Neural progenitor cell (in vitro differentiated cells): ENCODE data around the gene ARL2. TPM values are rescaled to one million over a fixed set of nuclear protein-coding genes. Genes with fewer than 3 reads are reported as not detected.

ENCODE experiments used
- DNase-seq: peaks from one replicate; pipeline ENCODE4 v3.0.0-alpha.2; 2016; ENCODE audit warnings: low spot score
- H2AFZ ChIP-seq: fragments of 200-600 bp; sonication (generic); replicated peaks from 2 replicates; pipeline ENCODE4 v1.6.1; 2016; ENCODE audit warnings: antibody characterized with exemption
- H3F3A ChIP-seq: fragments of 200-600 bp; sonication (generic); 2 replicates; pipeline ENCODE4 v1.6.1; 2016; ENCODE audit warnings: antibody characterized with exemption, low read depth
- H3K27ac ChIP-seq: fragments of 200-600 bp; sonication (generic); 2 replicates; pipeline ENCODE4 v1.5.1; 2016; ENCODE audit warnings: mild to moderate bottlenecking
- H3K27me3 ChIP-seq: fragments of 200-600 bp; sonication (generic); 2 replicates; pipeline ENCODE4 v1.6.1; 2016; ENCODE audit warnings: mild to moderate bottlenecking, moderate library complexity
- H3K36me3 ChIP-seq: fragments of 200-600 bp; sonication (generic); 2 replicates; pipeline ENCODE4 v1.5.1; 2016
- H3K4me1 ChIP-seq: fragments of 200-600 bp; sonication (generic); 2 replicates; pipeline ENCODE4 v1.6.1; 2016; ENCODE audit warnings: mixed run types
- H3K4me2 ChIP-seq: fragments of 200-600 bp; sonication (generic); 2 replicates; pipeline ENCODE4 v1.6.1; 2016
- H3K4me3 ChIP-seq: fragments of 200-600 bp; sonication (generic); 2 replicates; pipeline ENCODE4 v1.5.1; 2016
- H3K79me2 ChIP-seq: fragments of 200-600 bp; sonication (generic); 2 replicates; pipeline ENCODE4 v1.6.1; 2016; ENCODE audit warnings: low read depth
- H3K9ac ChIP-seq: fragments of 200-600 bp; sonication (generic); 2 replicates; pipeline ENCODE4 v1.6.1; 2016
- H3K9me3 ChIP-seq: fragments of 200-600 bp; sonication (generic); 2 replicates; pipeline ENCODE4 v1.5.1; 2016; ENCODE audit warnings: low read depth
- H4K20me1 ChIP-seq: fragments of 200-600 bp; sonication (generic); 2 replicates; pipeline ENCODE4 v1.6.1; 2016; ENCODE audit warnings: low read depth
- H3K27ac Mint-ChIP-seq: 3 replicates; pipeline ENCODE4 v1.8.0; 2021; ENCODE audit warnings: mixed read lengths
- H3K27me3 Mint-ChIP-seq: 2 replicates; pipeline ENCODE4 v1.8.0; 2022; ENCODE audit warnings: low read depth, mild to moderate bottlenecking, inconsistent platforms, moderate library complexity, mixed read lengths; ENCODE audit not compliant: insufficient read depth
- H3K36me3 Mint-ChIP-seq: 3 replicates; pipeline ENCODE4 v1.8.0; 2021; ENCODE audit warnings: mixed read lengths
- H3K4me1 Mint-ChIP-seq: 3 replicates; pipeline ENCODE4 v1.8.0; 2021; ENCODE audit warnings: mixed read lengths
- H3K4me3 Mint-ChIP-seq: 3 replicates; pipeline ENCODE4 v1.8.0; 2021; ENCODE audit warnings: mild to moderate bottlenecking, moderate library complexity, mixed read lengths
- H3K9me3 Mint-ChIP-seq: 3 replicates; pipeline ENCODE4 v1.8.0; 2020; ENCODE audit warnings: mixed read lengths
- EZH2 ChIP-seq: fragments of 200-600 bp; sonication (generic); IDR thresholded peaks from 2 replicates; pipeline ENCODE4 v1.6.1; 2017; ENCODE audit warnings: antibody characterized with exemption, mild to moderate bottlenecking, moderate library complexity
- EZH2phosphoT487 ChIP-seq: fragments of 200-600 bp; sonication (generic); IDR thresholded peaks from 2 replicates; pipeline ENCODE4 v1.6.1; 2017; ENCODE audit warnings: antibody characterized with exemption
- total RNA-seq: library from RNA; depleted of rRNA; stranded (reverse); fragments of >200 nt; gene quantifications from 2 replicates; pipeline ENCODE4 v1.2.3, GENCODE V29; 2015; ENCODE audit warnings: low replicate concordance
- TF ChIP-seq, protein P1 (sequence below): fragments of 200-600 bp; sonication (generic); IDR thresholded peaks from 2 replicates; pipeline ENCODE4 v1.5.1; 2017; ENCODE audit warnings: antibody characterized with exemption, mild to moderate bottlenecking

The ARL2 gene
- total RNA-seq, 1 donor from 2014 or later, result 171 TPM

DNA sequence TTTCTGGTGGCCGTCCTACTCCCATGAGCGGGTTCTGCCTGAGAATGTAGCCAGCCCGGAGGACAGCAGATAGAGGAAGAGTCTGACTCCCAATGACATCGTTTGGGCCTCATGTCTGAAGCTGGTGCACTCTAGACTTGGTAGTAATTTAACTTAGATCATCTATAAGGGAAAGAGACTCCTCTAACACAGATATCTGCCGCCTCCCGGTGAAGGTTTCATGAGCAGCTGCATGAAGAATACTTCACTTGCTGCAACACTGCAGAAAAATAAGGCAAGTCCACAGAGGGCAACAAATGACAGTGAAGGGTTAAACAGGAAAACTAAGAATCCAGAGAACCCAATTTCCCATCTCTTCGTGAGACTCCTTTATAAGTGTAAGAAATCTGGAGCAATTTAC lies 5.9 kb upstream of the ARL2 start:
- TF ChIP-seq EZH2, result no peak
- TF ChIP-seq, protein P1, sequence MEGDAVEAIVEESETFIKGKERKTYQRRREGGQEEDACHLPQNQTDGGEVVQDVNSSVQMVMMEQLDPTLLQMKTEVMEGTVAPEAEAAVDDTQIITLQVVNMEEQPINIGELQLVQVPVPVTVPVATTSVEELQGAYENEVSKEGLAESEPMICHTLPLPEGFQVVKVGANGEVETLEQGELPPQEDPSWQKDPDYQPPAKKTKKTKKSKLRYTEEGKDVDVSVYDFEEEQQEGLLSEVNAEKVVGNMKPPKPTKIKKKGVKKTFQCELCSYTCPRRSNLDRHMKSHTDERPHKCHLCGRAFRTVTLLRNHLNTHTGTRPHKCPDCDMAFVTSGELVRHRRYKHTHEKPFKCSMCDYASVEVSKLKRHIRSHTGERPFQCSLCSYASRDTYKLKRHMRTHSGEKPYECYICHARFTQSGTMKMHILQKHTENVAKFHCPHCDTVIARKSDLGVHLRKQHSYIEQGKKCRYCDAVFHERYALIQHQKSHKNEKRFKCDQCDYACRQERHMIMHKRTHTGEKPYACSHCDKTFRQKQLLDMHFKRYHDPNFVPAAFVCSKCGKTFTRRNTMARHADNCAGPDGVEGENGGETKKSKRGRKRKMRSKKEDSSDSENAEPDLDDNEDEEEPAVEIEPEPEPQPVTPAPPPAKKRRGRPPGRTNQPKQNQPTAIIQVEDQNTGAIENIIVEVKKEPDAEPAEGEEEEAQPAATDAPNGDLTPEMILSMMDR, result no peak
- no peak for TF ChIP-seq EZH2phosphoT487
- H4K20me1 ChIP-seq, result no peaks in the 10 kb centered on the region
- Mint-ChIP-seq H3K27ac (no peak overlapping the region), H3K27me3 (peaks cover 4% of the 10 kb centered on the region), H3K9me3 (no peaks in the 10 kb centered on the region), H3K4me1 (peaks cover under 1% of the 10 kb centered on the region), H3K36me3 (no peaks in the 10 kb centered on the region), H3K4me3 (no peak overlapping the region)
- H3K27me3 ChIP-seq, result no peaks in the 10 kb centered on the region
- no peak overlapping the region for H3K9ac ChIP-seq
- no peaks in the 10 kb centered on the region for H3K79me2 ChIP-seq
- H3K9me3 ChIP-seq, result no peaks in the 10 kb centered on the region
- no peaks in the 10 kb centered on the region for H3K36me3 ChIP-seq
- no peak overlapping the region for H3K4me3 ChIP-seq
- peaks cover 3% of the 10 kb centered on the region for H3F3A ChIP-seq
- H3K4me2 ChIP-seq, result no peak overlapping the region
- H3K27ac ChIP-seq, result no peak overlapping the region
- H3K4me1 ChIP-seq, result no peaks in the 10 kb centered on the region
- no peak for DNase-seq
- H2AFZ ChIP-seq, result no peak overlapping the region

DNA sequence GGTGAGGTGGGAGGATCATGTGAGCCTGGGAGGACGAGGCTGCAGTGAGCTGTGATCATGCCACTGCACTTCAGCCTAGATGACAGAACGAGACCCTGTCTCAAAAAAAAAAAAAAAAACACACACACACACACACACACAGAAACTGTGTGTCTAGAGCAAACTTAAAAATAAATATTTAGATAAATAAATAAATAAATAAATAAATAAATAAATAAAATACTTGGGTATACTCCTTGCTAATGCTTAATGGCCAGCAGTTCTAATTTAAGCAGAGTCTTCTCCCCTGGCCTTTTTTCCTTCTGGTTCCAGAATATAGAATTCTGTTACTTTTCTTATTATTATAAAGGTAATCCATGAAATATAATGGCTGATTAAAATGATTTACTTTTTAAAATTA lies 5.1 kb upstream of the ARL2 start:
- H3K36me3 Mint-ChIP-seq, result no peaks in the 10 kb centered on the region
- H3K79me2 ChIP-seq, result no peaks in the 10 kb centered on the region
- no peak overlapping the region for H3K9ac ChIP-seq
- no peaks in the 10 kb centered on the region for H3K9me3 ChIP-seq
- H3K4me1 ChIP-seq, result no peaks in the 10 kb centered on the region
- H2AFZ ChIP-seq, result no peak overlapping the region
- H3K27ac Mint-ChIP-seq, result no peak overlapping the region
- H4K20me1 ChIP-seq, result no peaks in the 10 kb centered on the region
- TF ChIP-seq, protein P1, result no peak
- TF ChIP-seq EZH2 (no peak), EZH2phosphoT487 (no peak)
- no peak overlapping the region for H3K27ac ChIP-seq
- no peak overlapping the region for H3K4me3 Mint-ChIP-seq
- H3K27me3 Mint-ChIP-seq, result no peaks in the 10 kb centered on the region
- no peaks in the 10 kb centered on the region for H3K9me3 Mint-ChIP-seq
- no peaks in the 10 kb centered on the region for H3K36me3 ChIP-seq
- H3K4me1 Mint-ChIP-seq, result peaks cover 4% of the 10 kb centered on the region
- no peaks in the 10 kb centered on the region for H3K27me3 ChIP-seq
- peaks cover 12% of the 10 kb centered on the region for H3F3A ChIP-seq
- no peak overlapping the region for H3K4me3 ChIP-seq
- no peak for DNase-seq
- no peak overlapping the region for H3K4me2 ChIP-seq

DNA sequence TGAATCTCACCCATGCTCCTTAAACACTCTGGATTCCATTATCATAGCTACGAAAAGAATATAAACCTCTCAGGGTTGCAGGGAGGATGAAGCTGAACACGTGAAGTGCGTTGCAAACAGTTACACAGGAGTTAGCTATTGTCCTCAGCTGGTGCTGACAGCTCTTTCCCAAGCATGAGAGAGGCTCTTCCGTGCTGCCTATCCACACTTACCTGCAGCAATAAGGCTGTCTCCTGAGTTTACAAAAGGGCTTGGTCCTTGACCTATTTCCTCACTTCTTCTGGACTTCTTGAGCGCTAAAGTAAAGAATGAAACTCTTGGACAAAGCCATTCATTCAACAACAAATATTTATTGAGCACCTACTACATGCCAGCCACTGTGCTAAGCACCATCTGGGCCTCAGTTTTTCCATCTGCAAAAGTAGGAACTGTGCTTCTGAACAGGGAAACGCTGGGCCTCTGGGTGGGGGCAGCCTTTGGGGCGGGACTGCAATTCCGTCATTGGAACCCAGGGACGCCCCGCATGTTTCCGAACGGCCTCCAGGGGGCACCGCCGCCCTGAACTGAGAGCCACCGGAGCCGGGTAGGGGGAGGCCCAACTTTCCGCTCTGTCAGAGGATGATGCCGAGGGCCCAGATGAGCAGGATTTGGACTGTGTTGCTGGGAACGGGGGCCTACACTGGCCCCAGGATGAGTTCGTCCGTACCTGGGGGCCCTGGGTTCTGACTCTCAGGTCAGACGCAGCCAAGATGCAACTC lies 651 bp upstream of the ARL2 start:
- TF ChIP-seq EZH2, result peak; percentile 41
- TF ChIP-seq, protein P1, result peak; percentile 63
- no peak for TF ChIP-seq EZH2phosphoT487
- peak; percentile 93 for DNase-seq
- Histone ChIP-seq H4K20me1 (no peaks in the 10 kb centered on the region), H2AFZ (peak overlapping the region; percentile 75), H3K36me3 (no peaks in the 10 kb centered on the region), H3K9ac (no peak overlapping the region), H3F3A (peaks cover 24% of the 10 kb centered on the region), H3K27ac (peak overlapping the region; percentile 77), H3K4me2 (peak overlapping the region; percentile 75), H3K4me3 (peak overlapping the region; percentile 61), H3K9me3 (no peaks in the 10 kb centered on the region), H3K79me2 (peaks cover 22% of the 10 kb centered on the region), H3K4me1 (no peaks in the 10 kb centered on the region), H3K27me3 (no peaks in the 10 kb centered on the region)
- peaks cover 19% of the 10 kb centered on the region for H3K36me3 Mint-ChIP-seq
- H3K4me1 Mint-ChIP-seq, result peaks cover 12% of the 10 kb centered on the region
- H3K27ac Mint-ChIP-seq, result peak overlapping the region; percentile 89
- peak overlapping the region; percentile 91 for H3K4me3 Mint-ChIP-seq
- H3K9me3 Mint-ChIP-seq, result no peaks in the 10 kb centered on the region
- H3K27me3 Mint-ChIP-seq, result no peaks in the 10 kb centered on the region
